Measurements from ENCODE around the gene OR2AT4. TPM values are rescaled to one million over a fixed set of nuclear protein-coding genes. Genes with fewer than 3 reads are reported as not detected.

The OR2AT4 gene
- total RNA-seq, 1 donor from 2014 or later, result not detected

- peak; percentile 81 to 84 for DNase-seq (ENCODE audit: low read depth in 2 of 2)
Measured at GRCh38 chr11:75031771-75032549, 64.7 kb downstream of the OR2AT4 start.

Other genes starting within 250 kb of the OR2AT4 start
- 2.0 and 5.8 TPM in 2 replicates for gene XRRA1, start 147.8 kb downstream of the OR2AT4 start, total RNA-seq
- 8.7 and 15.0 TPM in 2 replicates for gene SPCS2, start 147.6 kb downstream of the OR2AT4 start, total RNA-seq
- 4.6 and 7.1 TPM in 2 replicates for gene NEU3, start 107.9 kb downstream of the OR2AT4 start, total RNA-seq
- gene SLCO2B1, start 54.2 kb upstream of the OR2AT4 start, total RNA-seq, result 1.7 and 10.7 TPM in 2 replicates
- not detected in 2 replicates for gene TPBGL, start 143.9 kb upstream of the OR2AT4 start, total RNA-seq